Fibroblast of the aortic adventitia (primary cell): ENCODE results near the gene PTGIS. TPM values are rescaled to one million over a fixed set of nuclear protein-coding genes. Genes with fewer than 3 reads are reported as not detected.

Experiments used
- DNase-seq: peaks from one replicate; pipeline ENCODE4 v3.0.0-alpha.2; 2010; ENCODE audit warnings: low read depth
- H3K4me3 ChIP-seq: 2 replicates; pipeline ENCODE4 v1.5.1; 2011; ENCODE audit warnings: low read depth, mild to moderate bottlenecking, control low read depth, low read length, moderate library complexity
- CTCF ChIP-seq: IDR thresholded peaks from 2 replicates; pipeline ENCODE4 v1.5.1; 2011; ENCODE audit warnings: mild to moderate bottlenecking, low read length, control low read depth, inconsistent platforms; ENCODE audit not compliant: insufficient read depth
- total RNA-seq: library from RNA; depleted of rRNA; stranded (reverse); fragments of >200 nt; gene quantifications from 2 replicates; pipeline ENCODE4 v1.2.3, GENCODE V29; 2012; ENCODE audit warnings: low replicate concordance

The PTGIS gene
- total RNA-seq, 1 donor, result 1,011 TPM

GRCh38 chr20:49561806-49562205, 6.1 kb downstream of the PTGIS start:
- no peak for TF ChIP-seq CTCF
- H3K4me3 ChIP-seq, result peak overlapping the region; percentile 44
- DNase-seq, result peak; percentile 40

DNA sequence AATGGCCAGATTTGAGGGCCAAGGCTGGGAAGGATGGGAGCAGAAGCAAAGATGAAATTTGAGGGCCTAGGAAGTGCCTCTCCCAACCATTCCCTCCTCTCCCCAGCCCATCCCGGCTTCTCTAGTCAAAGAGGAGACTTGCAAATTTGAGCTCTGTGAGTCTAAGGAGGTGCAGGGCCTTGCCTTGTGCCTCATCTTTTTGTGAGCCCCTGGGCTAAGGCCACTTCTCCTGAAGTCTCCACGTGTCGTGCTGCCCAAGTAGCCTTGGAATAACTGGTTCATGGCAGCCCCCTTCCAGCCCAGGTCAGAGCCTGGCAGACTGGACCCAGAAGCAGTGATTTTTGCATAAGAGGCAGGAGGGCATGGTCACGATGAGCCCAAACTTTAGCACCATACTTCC, 6.7 kb downstream of the PTGIS start:
- no peak for TF ChIP-seq CTCF
- no peak overlapping the region for H3K4me3 ChIP-seq
- no peak for DNase-seq

GRCh38 chr20:49560646-49561045, 7.3 kb downstream of the PTGIS start:
- no peak for TF ChIP-seq CTCF
- no peak for DNase-seq
- H3K4me3 ChIP-seq, result no peak overlapping the region

DNA sequence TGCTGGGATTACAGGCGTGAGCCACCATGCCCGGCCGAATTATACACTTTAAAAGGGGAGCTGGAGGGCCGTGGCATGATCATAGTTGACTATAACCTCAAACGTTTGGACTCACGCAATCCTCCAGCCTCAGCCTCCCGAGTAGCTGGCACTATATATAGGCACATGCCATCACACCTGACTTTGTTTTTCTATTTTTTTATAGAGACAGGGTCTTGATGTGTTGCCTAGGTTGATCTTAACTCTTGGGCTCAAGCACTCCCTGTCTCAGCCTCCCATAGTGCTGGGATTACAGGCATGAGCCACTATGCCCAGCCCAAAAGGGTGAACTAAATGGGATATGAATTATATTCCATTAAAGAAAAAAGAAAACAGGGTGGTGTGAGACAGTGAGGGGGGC, 7.8 kb downstream of the PTGIS start:
- H3K4me3 ChIP-seq, result no peak overlapping the region
- DNase-seq, result peak; percentile 60
- TF ChIP-seq CTCF, result no peak

GRCh38 chr20:49559411-49560081, 8.4 kb downstream of the PTGIS start:
- peak; percentile 100 for DNase-seq
- no peak for TF ChIP-seq CTCF

GRCh38 chr20:49558826-49559225, 9.1 kb downstream of the PTGIS start:
- TF ChIP-seq CTCF, result no peak
- H3K4me3 ChIP-seq, result no peak overlapping the region
- DNase-seq, result no peak

More at GRCh38 chr20:49559411-49560081, 8.4 kb downstream of the PTGIS start:
- H3K4me3 ChIP-seq, result no peak overlapping the region

DNA sequence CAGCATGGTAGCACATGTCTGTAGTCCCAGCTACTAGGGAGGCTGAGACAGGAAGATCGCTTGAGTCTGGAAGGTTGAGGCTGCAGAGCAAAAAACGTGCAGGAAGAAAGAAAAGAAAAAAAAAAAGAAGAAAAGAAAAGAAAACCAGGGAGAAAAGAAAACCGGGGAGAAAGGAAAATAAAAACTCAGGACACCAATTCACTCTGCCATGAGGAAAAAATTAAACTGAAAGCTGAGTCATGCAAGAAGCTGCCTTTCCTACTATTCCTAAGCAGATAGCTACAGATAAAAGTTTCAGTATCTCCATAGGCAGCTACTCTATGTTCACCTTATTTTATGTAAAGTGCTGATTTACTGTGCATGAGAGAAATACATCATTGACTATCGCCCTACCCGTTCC, 10.5 kb downstream of the PTGIS start:
- H3K4me3 ChIP-seq, result peak overlapping the region; percentile 13
- TF ChIP-seq CTCF, result no peak
- peak; percentile 69 for DNase-seq
